ENCODE measurements around the gene SAMD4A.

Gene SAMD4A, protein sequence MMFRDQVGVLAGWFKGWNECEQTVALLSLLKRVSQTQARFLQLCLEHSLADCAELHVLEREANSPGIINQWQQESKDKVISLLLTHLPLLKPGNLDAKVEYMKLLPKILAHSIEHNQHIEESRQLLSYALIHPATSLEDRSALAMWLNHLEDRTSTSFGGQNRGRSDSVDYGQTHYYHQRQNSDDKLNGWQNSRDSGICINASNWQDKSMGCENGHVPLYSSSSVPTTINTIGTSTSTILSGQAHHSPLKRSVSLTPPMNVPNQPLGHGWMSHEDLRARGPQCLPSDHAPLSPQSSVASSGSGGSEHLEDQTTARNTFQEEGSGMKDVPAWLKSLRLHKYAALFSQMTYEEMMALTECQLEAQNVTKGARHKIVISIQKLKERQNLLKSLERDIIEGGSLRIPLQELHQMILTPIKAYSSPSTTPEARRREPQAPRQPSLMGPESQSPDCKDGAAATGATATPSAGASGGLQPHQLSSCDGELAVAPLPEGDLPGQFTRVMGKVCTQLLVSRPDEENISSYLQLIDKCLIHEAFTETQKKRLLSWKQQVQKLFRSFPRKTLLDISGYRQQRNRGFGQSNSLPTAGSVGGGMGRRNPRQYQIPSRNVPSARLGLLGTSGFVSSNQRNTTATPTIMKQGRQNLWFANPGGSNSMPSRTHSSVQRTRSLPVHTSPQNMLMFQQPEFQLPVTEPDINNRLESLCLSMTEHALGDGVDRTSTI

DNA sequence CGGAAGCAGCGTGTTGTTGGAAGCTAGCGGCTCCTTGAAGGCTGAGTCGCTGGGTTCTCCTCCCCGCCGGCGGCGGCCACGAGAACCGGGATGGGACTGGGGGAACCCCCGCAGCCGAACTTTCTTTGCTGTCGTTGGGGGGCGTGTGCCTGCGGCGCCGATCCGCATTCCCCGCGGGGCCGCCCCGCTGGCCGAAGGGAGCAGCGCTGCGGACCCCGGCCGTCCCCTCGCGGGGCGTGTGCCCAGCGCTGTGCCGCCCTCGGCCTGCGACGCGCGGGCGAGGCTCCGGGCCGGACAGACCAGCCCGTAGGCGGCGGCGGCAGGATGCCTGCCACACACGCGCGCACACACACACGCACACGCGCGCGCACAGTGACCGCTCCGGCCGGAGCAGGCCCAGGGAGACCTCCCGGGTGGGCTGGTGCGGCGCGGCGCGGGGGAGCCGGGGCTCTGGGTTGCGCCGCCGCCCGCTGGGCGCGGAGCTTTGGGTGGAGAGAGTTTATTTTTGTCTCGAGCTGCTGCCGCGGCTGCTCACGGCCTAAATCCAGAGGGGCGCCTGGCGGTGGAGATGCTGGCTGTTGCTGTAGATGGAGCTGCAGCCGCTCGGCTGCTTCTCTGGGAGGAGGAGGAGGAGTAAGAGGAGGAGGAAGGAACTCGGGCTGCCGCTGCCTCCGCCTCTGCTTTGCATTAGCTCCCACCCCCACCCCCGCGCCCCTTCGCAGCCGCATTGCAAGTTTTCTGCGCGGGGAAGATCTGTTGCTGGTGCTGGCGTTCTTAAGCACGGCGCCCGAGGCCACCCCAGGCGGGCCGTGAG, at the start of gene SAMD4A:
SAMD4A (plus strand) TSS at position 719 of the 814 bp plus-strand sequence. CDS start 789 bp downstream, outside the sequence.
- no peak for DNase-seq (ENCODE audit: low read depth)

DNA sequence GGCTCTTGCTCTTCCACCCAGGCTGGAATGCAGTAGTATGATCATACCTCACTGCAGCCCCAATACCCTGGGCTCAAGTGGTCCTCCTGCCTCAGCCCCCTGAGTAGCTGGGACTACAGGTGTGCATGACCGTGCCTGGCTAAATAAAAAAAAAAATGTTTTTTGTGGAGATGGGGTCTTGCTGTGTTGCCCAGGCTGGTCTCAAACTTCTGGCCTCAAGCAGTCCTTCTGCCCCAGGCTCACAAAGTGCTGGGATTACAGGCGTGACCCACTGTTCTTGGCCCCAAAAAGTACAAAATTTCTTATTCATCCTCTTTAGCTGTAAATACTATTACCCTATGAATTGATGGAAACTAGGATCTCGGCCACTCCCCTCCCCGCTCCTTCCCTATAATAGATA, 42.5 kb upstream of the SAMD4A start:
- DNase-seq (ENCODE audit: low read depth), result no peak

DNA sequence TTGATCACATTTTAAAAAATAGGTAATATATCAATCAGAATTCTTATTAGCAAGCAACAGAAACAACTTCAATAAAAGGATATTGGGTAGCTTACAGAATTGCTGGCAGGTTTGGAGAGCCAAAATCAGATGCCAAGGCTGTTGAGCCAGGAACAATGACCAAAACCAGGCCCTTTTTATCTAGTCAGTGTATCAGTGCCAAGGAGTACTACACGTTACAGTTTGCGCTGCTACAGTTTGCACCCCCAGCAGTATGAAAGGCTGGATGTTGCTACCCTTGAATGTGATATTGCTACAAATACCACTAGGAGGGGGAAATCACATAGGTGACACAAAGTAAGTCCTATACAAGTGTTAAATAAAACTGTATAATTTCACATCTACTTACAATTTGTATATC, 38.0 kb upstream of the SAMD4A start:
- DNase-seq (ENCODE audit: low read depth), result no peak

DNA sequence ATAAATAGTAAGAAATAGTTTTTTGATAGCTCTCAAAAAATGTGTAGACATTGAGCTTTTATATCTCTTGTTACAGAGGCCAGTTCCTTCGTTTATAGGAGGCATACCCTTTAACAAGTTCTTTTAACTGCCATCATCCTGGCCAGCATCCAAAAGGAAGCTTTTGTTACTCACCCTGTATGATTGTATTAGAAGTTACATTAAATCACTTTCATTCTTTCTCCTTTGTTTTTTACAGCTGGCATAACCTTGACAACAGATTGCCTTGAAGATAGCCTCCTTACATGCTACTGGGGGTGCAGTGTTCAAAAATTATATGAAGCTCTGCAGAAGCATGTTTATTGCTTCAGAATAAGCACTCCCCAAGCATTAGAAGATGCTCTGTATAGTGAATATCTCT, 37.1 kb upstream of the SAMD4A start:
- no peak for DNase-seq (ENCODE audit: low read depth)

DNA sequence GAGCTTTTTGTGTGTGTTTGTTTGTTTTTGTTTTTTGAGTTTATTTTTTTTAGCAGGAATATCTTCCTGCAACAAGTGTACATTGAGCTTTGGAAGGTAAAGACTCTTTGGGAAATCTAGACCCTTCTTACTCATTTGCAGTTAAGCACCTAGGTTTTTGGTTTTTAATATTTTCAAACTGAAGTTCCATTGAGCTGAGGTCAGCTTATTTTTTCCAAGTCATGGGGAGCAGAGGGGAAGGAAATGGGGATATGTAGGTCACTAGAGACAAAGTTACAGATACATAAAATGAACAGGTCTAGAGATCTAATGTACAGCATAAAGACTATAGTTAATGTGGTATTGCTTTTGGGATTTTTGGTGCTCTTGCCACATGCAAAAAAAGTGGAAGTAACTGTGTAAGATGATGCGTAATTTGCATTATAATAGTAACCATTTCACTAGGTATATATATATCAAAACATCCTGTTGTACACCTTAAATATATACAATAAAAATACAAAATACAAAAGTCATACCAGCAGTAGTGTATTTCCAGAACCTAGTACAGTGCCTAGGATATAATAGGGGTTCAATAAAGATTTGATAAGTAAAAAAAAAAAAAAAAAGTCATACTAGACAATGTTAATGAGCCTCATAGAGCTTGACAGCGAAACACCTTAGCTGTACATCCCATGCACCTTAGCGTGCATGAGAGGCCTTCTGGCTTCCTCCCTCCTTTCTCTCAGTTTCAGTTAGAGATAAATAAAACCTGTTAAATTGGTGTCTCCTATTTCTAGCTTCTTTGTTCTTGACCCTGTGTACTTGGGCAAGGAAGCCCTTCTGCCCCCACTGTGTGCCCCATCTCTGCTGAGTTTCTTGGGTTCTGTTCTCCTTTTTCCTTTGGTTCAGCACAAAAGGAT, 34.6 kb upstream of the SAMD4A start:
- no peak for DNase-seq (ENCODE audit: low read depth)

DNA sequence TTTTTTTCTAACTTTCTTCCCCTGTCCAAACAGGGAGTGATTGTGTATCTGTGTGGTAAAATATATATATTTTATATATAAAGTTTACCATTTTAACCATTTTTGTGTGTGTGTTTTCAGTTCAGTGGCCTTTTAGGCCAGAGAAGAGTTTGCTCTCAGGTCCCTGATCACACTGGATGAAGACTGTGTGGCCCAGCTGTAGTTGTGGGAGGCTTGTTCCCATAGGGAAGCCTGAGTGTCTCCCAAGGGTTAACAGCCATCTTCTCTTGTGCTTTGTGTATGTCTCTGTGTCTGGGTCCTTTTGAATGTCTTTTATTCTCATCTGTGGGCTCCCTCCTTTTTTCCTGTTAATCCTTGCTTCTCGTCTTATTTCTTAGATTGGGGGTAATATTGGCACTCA, 33.8 kb upstream of the SAMD4A start:
- DNase-seq (ENCODE audit: low read depth), result no peak

DNA sequence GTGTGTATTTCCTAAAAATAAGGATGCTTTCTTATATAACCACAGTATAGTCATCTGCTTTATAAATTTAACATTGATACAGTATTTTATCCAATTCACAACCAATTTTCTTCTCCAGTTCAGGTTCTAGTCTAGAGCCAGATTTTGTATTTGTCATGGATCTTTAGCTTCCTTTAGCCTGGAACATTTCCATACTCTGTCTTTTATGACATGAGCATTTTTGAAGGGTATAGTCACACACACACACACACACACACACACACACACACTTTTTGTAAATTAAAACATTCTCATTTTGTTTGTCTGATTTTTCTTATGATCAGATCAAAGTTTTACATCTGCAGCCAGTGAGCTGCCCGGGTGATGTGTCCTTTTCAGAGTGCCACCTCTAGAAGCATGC, 31.8 kb upstream of the SAMD4A start:
- DNase-seq (ENCODE audit: low read depth), result no peak

DNA sequence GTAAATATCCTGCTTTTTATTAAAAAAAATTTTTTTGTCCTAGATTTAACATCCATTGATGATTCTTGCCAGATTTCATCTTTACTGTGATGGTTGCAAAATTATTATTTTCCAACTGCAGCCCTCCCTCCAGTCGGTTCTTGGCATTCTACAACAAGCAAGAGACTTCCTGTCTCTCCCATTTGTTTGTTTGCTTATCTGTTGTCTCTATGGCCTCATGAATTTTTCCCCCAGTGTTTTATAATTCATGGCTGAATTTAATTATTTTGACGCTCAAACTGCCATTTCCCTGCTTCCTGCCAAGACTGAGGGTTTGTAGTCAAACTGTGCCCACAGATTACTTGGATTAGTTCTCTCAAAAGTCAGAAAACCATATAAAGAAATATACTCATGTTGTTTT, 31.3 kb upstream of the SAMD4A start:
- no peak for DNase-seq (ENCODE audit: low read depth)

DNA sequence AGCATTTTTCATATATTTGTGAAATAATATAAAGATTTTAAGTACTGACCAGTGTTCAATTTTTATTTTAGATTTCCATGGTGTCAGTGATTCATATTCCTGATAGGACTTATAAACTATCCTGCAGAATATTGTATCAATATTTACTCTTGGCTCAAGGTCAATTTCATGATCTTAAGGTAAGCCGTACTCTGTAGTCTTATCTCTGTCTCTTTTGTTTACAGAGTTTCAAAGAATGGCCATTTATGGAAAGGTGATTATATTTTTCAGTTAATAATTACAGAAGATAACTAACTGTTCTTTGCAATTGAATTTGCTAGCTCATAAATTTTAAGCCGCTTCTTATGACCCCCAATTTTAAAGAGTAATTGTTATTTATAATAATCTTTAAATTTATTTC, 29.3 kb upstream of the SAMD4A start:
- no peak for DNase-seq (ENCODE audit: low read depth)

DNA sequence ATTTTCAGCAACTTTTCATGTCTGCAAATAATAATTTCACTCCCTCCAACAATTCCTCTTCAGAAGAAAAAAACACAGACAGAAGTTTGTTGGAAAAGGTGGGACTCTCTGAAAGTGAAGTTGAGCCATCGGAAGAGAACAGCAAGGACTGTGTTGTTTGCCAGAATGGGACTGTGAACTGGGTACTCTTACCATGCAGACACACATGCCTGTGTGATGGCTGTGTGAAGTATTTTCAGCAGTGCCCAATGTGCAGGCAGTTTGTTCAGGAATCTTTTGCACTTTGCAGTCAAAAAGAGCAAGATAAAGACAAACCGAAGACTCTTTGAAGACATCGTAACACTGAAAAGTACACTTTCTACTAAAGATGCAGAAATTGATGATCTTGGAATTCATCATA, 28.9 kb upstream of the SAMD4A start:
- no peak for DNase-seq (ENCODE audit: low read depth)

DNA sequence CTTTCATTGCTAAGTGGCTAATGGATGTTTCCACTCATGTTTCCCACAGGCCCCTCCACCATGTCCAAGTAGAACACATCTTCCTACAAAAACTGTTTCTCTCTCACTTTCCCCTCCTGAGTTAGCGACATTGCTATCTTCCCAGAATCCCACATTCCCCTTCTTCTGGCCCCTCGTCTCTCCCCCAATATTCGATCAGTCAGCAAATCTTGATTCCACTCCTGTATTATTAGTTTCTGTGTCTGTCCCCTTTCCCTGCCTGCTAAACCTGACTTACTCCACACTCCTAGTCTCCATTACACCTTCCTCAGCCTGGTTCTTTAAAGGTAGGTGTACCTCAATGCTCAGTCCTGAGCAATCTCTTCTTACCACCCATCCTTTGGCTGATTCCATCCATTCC, 19.3 kb upstream of the SAMD4A start:
- DNase-seq (ENCODE audit: low read depth), result no peak

DNA sequence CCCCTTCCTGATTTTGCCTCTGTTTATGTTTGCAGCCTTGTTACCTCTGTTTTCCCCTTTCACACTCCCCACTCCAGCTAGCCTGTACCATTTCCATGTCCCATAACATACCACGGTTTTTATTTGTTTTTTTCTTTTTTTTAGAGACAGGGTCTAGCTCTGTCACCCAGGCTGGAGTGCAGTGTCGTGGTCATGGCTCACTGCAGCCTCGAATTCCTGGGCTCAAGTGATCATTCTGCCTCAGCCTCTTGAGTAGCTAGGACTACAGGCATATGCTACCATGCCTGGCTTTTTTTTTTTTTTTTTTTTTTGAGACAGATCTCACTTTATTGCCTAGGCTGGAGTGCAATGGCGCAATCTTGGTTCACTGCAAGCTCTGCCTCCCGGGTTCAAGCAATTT, 18.4 kb upstream of the SAMD4A start:
- no peak for DNase-seq (ENCODE audit: low read depth)

DNA sequence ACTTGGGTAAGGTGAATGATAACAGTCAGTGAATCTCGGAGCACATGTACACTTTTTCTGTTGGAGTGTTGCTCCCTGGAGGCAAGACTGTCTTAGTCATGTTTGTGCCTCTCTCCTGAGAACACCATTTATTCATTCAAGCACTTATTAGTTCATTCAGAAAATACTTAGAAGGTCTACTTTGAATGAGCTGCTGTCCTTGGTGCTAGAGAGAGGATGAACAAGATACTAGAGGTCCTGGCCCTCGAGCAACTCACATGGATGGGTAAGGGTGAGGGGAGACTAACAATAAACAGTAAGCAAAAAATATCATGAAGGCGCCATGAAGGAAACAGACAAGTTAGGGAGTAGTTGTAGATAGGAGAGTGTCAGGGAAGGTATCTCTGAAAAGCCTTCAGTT, 17.1 kb upstream of the SAMD4A start:
- DNase-seq (ENCODE audit: low read depth), result no peak

DNA sequence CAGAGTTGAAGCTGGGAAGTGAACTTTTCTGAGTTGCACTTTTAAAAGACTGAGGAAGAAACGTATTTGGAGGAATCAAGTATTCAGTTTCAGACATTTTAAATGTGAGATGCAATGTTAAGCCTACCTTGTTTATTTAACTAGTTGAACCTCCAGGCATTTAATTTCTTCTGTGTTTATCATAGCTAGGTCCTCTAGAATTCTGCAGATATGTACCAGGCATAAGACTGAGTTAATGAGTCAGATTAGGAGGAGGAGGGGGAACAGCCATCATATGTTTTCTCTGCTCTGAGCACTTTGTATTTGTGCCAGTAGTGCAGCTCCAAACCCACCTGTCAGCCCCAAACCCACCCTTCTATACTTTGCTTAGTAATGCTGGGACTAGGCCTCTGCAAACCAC, 16.4 kb upstream of the SAMD4A start:
- DNase-seq (ENCODE audit: low read depth), result no peak

DNA sequence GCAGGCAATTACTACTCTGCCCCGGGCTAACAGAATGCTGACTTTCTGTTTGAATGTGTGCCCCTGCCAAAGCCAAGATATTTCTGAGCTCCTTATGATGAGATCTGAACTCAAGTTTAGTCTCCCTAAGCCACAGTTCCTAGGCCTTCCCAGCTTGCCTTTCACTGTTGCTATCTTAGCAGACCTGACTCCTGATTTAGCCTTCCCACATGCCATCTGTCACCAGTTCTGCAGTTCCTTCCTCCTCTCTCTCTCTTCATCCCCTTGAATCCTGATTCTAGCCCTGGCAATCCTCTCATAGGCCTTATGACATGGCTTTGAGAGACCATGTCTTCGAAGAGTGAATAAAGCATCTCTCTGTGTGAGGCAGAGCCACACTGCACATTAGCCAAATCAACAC, 12.5 kb upstream of the SAMD4A start:
- DNase-seq (ENCODE audit: low read depth), result no peak

DNA sequence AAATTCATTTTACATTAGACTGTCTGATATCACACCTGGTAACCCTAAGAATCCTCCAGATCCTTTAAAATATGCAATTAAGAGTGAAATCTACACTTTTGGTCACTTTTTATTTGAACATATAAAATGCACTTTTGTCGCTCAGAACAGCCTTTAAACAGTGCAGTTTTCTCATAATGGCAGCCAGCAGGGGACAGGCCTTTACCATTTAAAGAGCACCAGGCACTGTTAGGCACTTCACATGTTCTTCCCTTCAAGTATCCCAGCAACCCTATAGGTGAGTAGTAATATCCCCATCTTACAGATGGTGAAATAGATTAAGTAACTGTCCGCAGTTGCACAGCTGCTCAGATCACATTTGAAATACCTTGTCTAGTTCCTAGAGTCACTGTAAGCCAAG, 11.3 kb upstream of the SAMD4A start:
- DNase-seq (ENCODE audit: low read depth), result no peak

DNA sequence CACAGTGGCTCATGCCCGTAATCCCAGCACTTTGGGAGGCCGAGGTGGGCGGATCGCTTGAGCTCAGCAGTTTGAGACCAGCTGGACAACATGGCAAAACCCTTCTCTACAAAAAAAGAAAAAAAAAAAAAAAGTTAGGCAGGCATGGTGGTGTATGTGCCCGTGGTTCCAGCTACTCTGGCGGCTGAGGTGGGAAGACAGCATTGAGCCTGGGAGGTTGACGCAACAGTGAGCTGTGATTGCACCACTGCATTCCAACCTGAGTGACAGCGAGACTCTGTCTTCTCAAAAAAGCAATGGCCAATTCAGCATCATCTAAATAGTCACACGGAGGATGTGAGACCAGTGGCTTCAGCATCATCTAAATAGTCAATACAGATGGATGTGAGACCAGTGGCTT, 10.4 kb upstream of the SAMD4A start:
- DNase-seq (ENCODE audit: low read depth), result no peak

DNA sequence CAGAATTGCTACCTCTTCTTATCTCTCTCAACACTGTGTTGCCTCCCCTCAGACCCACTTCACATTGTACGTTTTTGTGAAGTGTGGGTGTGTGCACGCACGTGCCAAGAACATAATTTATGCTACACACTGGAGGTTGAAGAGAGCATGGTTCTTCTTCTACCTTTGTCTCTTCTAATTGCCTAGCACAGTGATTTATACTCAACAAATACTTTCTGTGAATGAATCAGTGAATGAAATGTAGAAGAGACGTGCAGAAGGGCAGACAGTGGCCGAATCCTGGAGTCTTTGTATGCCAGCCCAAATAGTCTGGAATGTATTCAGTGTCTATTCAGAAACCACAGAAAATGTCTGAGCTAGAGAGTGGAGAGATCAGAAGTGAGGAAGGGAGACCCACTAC, 4.6 kb upstream of the SAMD4A start:
- DNase-seq (ENCODE audit: low read depth), result no peak

DNA sequence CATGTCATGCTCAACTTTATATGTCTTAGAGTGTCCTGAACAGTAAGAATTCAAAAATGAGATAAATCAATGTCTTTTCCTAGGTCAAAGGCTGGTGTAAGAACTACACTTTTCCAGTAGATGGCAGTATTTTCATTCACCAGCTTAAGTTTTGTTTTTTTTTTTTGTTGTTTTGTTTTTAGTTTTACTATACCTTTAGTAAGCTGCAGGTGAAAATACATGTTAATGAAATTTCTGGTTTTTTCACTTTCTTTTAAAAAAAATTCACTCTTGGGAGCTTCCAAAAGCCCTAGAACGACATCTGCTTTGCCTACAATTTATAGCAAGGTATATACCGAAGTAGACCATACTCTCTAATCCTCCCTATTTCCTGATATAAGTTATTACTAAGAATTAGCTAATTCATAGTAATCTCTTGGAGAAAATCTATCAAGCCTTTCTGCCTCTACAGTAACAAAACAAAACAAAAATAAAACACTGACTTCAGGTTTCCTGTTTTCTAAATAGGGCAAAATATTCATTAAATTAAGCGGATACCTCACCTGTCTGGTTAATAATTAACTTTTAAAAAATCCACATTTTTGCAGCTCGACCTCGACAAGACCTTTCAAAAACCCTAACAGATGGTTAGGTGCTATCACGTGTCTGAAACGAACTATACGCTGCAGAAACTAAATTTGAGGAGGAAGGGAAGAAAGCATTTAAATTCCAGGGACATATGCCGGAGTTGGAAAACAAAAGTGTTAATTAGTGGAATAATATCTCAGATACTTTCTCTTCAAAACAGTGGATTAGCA, 2.7 kb upstream of the SAMD4A start:
- DNase-seq (ENCODE audit: low read depth), result no peak

DNA sequence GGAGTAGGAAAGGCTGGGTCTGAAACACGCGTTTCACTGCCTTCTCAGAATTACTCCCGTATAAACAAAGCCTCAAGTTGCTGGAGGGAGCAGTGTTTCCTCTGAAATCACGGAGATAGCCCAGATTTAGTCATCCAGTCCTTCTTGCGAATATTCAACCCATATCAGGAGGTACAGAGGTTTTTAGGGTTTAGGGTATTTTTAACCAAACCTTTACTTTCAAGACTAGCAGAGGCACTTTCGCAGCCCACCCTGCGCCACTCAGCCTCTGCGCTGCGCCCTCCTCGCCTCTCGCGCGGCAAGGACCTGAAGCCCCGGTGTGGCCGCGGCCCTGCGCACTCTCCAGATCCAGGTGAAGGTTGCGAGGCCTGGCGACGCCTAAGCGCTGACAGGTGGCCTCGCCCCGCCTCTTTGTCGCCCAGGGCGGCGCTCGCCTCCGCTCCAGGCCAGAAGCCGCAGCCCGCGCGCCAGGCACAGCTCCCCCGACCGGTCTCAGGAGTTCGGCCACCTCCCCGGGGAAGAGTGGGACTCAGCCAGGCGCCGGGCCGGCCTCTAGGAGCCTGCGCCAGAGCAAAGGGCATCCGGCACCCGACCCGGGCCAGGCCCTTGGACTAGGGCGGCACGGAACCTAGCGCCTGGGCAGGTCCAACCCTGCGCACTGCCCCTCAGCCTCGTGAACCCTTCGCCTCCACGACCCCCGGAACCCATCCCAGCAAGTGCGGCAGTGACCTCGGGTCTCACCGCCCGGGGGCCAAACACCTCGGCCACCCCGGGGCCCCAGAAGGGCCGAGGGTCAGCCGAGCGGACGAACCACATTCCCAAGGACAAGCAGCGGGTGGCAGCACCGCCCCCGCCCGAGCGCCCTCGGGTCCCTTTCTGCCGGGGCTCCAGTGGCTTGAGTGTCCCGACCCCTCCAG, 1.8 kb upstream of the SAMD4A start:
- no peak for DNase-seq (ENCODE audit: low read depth)

Data from stimulated activated CD8-positive, alpha-beta memory T cell treated with anti-CD3 and anti-CD28 coated beads, Interleukin-4, amount 100 ng/mL, for 24 hours (primary cell).